Inflammatory macrophage treated with lipopolysaccharide for 1 hour (primary cell): ENCODE measurements around the gene S100Z.
"Not testable (repeated sequence)": the region's sequence is repeated elsewhere in the genome, so short reads cannot be mapped to it uniquely, and the experiment has no call there.

Experiments used
- DNase-seq, 2 donors: peaks; one replicate each; pipeline ENCODE4 v3.0.0-alpha.2; 2020 to 2022

S100Z gene

DNA sequence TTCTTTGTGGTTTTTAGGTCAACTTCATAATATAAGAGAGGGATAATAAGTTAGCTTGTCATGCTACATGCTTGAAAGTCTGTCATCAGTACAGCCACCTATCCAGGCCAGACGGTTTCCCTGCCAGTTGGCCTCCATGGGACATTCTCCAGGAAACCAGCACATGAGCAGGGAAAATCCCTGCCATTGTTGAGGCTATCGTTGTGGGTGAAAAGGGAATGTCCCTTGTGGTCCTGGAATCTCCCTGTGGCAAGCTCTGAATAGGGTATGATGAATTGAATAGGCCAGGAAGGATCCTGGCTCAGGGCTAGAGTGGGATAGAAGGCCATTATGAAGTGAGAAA is 18.7 kb upstream of the S100Z start:
- peak; percentile 42 to 81 for DNase-seq

DNA sequence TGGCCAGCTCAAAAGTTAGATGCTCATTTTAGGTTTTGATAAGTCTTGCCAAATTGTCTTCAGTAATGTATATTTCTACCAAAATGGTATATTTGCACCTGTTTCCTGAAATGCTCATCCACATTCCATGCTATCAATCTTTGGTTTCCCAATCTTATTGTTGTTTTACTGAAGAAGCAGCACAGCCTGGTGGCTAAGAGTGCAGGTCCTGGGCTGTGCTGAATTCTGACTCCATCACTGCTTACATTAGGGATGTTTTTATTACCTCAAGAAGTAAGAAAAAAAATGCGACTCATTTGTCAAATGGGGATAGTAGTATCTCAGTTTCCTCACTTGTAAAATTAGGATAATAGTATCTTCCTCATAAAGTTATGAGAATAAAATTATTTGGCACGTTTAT is 13.6 kb upstream of the S100Z start:
- DNase-seq, result no peak

DNA sequence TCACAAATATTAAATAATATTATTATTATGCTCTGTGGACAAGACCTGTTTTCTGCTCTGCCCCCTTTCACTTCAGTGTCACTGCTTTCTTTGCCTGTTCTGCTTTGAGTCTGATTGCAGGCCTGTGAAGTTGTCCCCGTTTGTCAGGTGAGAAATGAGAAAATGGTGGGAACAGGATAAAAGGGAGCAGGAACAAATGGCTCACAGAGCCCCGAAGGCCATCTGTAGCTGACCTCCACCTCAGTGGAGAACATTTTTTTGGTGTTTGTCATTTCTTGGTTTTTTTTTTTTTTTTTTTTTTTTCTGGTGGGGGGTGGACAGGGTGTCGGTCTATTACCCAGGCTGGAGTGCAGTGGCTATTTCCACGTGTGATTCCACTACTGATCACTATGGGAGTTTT is 13.2 kb upstream of the S100Z start:
- DNase-seq, result no peak

DNA sequence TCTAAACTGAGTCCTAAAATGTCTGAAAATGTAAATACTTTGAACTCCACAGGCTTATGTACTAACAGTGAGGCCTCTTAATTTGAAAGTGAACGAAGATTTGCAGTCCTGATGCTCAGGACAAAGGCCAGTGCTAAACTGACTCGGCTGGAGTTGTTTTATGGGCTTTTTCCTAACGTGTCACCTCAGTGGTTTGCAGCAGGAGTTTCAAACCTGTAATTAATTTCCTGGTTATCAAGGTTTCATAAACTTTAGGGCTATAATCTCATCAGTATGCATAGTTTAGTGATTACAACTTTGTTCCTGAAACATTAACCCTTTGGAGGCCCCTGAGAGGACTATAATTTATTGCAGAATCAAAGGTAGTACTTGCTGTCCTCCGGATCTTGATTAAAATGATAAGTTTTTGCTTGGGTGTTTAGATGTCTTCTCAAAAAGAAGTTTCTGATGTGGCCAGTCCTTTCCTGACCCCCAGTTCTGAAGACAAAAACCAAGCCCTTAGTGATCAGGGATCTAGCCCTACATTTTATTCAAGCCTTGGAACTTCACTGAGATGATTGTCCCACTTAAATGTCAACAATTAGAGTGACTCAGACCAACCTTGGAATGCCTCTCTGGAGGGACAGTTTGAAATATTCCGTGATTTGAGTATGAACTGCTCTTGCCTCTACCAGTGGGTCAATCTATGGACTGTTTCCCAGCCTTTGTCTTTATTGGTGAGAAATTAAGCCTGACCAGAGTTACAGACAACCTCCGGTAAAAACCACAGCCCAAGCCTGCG is 11.1 kb upstream of the S100Z start:
- no peak for DNase-seq

DNA sequence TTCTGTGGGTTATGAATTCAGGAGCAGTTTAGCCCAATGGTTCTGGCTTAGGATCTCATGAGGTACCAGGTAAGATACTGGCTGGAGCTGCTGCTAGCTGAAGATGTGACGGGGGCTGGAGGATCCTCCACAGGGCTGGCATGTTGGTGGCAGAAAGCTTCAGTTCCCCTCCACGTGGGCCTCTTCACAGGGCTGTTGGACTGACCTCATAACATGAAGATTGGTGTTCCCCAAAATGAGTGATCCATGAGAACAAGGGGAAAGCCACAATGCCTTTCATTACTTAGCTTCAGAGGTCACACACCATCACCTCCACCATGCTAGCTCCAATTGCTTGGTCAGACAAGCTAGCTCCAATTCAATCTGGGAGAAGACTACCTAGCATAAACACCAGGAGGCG is 8.5 kb upstream of the S100Z start:
- DNase-seq, result peak in 1 of 2 donors; percentile 64

DNA sequence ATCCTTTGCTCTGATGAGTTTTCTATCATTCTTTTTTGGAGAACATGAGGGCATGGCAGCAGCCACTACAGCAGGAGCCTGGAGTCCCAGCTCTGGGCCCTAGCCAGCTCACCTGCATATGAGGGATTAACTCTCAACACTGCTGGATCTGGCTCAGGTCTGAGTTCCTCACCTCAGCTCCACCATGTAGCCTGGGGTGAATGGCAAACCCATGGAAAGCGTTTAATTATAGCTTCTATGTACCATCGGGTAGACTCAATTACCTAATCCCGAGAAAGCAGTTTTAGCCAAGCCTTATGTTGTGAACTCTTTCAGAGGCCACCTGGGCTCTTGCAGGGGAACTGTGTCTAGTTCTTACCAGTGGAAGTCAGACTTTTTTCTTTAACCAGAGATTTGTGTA is 3.9 kb upstream of the S100Z start:
- no peak for DNase-seq

DNA sequence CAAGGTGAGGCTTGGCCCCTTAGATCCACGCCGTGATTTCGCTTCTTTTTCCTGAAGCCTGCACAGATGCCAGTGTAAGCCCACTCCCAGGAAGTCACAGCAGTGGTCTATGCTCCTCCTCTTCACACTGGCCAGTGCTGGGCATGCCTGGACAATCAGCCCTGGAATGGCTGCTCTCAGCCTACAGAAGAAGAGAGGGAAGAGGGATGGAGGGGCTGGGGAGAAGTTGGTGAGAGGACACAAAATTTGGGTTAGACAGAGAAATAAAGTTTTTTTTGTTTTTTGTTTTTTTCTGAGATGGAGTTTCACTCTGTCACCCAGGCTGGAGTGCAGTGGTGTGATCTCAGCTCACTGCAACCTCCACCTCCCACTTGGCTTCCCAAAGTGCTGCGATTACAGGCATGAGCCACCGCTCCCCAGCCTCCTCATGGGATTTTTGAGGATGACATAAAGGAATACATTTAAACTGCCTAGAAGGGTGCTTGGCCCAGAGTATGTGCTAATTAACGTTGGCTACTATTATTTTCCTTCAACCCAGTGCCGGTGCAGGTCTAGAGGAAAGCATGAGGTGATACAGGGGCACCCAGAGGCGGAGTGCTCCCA is 830 bp downstream of the S100Z start:
- DNase-seq, result peak; percentile 40 to 85

DNA sequence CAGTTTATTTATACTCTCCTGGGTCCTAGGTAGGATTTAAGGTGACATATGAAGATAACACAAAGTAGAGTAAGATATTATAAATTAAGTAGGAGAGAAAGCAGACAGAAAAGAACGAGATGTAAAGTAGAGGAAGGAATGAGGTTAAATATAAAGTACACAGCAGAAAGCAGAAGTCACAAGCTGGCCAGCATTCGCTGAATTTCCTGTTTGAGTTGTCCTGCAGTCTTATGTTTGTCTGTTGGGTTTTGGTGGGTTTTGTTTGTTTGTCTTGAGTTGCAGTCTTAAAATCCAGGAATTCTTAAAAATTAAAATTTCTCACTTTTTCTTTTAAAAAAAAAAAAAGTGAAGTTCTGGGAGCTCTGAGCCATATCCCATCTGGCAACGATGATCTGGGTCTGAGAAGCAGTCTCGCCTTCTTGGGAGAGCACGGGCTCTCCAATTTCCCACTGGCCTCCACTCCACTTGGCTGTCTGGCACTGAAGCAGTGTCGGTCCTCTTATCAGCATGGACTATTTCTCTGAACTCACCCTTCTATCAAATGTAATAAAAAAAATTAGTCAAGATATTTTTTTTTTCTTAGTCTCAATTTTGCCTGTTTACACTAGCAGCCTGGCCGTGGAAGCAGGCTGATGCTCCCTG is 2.0 kb downstream of the S100Z start:
- DNase-seq, result peak; percentile 22 to 36

DNA sequence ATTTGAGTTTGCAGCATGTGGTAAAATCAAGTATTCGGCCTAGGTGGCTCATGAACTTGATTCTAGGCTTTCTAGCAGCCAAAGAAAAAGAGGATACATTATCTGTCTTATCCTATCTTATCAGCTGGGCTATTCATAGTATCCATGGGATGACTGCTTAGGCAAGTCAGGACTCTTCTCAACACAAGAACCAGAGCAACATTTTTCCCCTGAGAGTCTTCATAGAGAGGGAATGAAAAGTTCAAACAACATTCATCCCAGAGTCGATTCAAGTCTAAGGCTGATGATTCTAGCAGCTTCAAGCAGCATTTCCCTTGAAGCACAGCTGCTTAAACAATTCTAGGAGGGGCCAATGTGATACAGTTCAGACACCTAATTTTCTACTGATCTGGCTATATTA is 3.0 kb downstream of the S100Z start:
- DNase-seq, result no peak

DNA sequence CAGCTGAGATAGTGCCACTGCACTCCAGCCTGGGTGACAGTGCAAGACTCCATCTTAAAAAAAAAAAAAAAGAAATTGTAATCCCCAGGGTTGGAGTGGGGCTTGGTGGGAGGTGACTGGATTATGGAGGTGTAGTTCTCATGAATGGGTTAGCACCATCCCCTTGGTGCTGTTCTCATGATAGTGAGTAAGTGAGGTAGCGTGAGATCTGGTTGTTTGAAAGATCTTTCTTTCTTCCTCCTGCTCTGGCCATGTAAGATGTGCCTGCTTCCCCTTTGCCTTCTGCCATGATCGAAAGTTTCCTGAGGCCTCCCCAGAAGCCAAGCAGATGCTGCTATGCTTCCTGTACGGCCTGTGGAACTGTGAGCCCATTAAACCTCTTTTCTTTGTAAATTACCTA is 3.9 kb downstream of the S100Z start:
- DNase-seq, result peak in 1 of 2 donors; percentile 28

DNA sequence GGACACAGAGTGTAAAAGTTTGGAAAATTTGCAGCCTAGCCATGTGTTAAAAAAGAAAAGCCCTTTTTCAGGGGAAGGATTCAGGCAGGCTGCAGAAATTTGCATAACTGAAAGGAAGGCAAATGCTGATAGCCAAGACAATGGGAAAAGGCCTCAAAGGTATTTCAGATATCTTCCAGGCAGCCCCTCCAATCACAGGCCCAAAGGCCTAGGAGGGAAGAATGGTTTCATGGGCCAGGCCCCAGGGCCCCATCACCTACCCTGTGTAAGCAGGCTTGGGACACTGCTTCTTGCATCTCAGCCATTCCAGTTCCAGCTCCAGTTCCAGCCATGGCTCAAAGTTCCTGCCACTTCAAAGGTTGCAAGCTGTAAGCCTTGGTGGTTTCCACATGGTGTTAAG is 4.8 kb downstream of the S100Z start:
- DNase-seq, result no peak

DNA sequence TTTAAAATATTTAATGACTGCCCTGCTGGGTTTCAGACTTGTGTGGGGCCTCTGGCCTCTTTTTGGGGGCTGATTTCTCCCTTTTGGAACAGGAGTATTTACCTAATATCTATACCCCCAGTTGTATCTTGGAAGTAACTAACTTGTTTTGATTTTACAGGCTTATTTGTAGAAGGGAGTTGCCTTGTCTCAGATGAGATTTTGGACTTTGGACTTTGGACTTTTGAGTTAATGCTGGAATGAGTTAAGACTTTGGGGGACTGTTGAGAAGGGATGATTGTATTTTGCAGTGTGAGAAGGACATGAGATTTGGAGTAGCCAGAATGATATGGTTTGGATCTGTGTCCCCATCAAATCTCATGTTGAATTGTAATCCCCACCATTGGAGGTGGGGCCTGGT is 5.7 kb downstream of the S100Z start:
- not testable (repeated sequence) for DNase-seq

DNA sequence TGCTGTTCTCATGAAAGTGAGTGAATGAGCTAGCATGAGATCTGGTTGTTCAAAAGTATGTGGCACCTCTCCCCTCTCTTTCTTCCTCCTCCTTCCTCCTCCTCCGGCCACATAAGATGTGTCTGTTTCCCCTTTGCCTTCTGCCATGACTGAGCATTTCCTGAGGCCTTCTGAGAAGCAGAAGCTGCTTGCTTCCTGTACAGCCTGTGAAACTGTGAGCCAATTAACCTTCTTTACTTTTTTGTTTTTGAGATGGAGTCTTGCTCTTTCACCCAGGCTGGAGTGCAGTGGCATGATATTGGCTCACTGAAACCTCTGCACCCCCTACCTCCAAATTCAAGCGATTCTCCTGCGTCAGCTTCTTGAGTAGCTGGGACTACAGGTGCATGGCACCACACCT is 6.1 kb downstream of the S100Z start:
- DNase-seq, result peak; percentile 63 to 69

DNA sequence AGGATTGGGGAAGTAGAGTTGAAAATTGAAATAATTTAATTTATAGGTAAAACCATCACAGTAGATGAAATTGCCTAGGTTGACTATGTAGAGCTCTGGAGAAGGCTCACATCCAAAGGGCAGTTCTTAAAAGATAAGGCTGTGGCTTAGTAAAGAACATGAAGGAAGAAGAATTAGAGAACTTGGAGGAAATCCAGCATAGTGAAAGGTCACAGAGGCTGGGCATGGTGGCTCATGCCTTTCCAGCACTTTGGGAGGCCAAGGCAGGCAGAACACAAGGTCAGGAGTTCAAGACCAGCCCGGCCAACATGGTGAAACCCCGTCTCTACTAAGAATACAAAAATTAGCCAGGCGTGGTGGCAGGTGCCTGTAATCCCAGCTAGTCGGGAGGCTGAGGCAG is 7.0 kb downstream of the S100Z start:
- DNase-seq, result not testable (repeated sequence)

DNA sequence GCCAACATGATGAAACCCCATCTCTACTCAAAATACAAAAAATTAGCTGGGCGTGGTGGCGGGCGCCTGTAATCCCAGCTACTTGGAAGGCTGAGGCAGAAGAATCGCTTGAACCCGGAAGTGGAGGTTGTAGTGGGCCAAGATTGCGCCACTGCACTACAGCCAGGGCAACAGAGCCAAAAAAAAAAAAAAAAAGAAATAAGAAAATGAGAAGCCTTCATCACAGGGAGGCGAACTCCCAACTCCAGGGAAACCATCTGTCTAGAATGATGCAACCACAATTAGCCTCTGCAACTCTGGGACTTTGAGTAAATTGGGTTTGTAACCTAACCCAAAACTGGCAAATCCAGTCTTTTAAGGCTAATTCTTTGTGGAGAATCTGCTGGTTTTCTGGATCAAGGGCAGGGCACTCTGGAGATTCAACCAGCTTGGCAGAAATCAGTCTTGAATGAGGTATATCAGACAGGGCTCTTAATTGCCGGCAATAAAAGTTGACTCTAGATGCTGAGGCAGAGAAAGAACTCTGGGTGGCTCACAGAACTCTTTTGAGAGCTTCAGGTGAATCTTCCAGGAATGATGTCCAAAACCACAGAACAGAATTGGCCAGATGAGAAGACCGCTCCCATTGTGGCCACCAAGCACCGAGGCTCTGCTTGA is 9.9 kb downstream of the S100Z start:
- peak; percentile 35 to 42 for DNase-seq

DNA sequence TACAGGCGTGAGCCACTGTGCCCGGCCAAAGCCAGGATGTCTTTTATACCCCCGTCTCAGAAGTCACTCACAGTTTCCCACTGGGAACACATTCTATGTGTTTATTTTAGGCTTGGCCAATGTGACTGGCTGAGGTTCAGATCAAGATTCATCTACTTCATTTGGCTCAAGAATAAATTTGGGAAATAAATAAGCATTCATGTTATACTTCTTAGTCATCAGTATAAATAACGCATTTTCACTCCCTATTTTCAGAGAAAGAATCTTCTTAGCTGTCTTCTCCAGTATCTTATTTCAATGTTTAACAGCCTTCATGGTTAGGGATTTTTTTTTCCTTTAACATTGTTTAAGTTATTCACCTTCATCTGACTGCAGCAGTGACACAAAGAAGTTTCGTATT is 11.8 kb downstream of the S100Z start:
- no peak for DNase-seq

DNA sequence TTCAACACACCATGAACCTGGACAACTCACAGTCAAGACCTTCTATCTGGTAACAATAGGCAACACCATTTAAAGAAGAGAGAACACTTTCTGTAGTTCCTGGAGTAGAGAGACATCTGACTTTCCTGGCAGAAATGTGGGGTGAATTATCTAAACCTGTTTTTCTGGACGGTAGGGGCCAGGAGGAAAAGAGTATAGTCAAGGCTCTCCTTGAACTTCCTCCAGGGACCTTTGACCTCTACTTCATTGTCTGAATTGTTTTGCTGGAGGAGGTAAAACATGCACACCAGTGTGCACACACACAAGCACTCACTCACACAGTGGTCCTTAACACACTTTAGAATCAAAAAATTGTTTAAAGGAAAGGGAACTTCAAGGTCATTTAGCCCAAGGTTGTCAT is 13.2 kb downstream of the S100Z start:
- DNase-seq, result no peak

DNA sequence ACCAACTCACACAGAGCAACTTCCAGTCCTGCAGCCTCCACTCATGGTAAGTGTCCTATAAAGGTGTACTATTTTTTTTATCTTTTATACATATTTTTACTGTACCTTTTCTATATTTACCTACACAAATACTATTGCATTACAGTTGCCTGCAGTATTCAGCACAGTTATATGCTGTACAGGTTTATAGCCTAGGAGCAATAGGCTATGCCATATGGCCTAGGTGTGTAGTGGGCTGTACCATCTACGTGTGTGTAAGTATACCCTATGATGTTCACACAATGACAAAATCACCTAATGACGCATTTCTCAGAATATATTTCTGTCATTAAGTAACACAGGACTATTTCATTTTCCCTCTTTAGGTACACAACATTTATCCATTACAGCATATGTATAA is 16.7 kb downstream of the S100Z start:
- no peak for DNase-seq

DNA sequence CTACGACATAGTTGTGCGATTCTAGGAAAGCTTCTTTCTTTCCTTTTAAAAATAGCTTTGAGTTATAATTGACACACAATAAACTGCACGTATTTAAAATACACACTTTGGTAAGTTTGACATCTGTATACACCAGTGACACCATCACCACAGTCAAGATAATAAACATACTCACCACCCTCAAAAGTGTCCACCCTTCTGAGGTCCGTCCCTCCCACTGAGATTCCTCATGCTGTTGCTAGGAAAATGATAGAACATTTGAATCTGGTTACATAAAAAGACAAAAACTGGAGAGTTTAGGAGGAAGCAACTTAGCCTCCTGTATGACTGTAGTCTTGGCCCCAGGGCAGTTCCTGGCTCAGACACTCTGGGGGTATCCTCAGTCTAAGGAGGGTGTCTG is 17.2 kb downstream of the S100Z start:
- DNase-seq, result no peak

DNA sequence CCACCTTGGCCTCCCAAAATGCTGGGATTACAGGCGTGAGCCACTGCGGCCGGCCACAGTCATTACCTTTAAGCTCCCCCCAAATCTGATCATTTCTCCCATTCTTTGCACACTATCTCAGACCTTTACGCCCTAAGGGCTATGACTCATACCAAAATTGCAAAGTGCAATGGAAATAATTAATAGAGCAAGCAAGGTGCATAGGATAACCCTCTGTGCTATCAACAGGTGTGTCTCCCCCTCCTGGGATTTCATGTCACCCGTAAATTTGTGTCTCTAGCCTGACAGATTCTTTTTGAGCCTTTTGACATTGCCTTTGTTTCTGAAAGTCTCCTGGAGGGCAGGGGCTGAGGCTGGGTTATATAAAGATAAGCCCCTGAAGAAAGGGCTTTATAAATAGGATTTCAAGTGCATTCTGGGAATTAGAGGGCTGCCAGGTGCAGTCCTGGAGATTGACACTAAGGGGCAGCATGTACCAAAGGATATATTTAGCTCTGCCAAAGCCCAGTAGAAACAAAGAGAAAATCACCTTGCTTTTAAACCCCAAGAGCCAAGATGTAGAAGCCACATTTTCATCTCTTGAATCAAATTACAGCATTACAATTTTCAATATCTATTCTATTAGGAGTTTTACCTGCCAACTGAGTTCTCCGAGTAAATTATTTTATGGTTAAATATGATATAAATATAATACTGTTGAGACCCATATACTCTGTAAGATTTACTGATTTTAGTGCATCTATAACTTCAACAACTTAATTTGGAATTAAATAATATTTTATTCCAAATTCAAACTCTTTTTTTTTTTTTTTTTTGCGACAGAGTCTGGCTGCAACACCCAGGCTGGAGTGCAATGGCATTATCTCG is 18.2 kb downstream of the S100Z start:
- peak; percentile 44 to 89 for DNase-seq

DNA sequence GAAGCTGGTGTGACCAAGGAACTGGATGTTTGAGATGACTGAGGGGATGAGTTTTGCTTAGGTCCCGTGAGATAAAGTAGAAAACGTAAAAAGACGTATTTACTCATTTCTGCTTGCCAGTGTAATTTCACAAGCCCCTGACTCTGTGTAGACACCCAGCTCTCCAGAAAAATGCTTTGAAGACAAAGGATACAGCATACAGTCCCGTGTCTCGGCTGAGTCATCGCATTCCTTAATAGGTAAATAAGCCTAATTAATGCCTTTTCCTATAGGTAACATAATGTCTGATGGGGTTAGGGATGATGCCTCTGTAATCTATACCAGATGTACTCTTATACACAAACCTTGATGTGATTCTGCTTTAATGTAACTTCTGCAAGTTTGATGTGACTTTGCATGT is 20.2 kb downstream of the S100Z start:
- DNase-seq, result no peak

DNA sequence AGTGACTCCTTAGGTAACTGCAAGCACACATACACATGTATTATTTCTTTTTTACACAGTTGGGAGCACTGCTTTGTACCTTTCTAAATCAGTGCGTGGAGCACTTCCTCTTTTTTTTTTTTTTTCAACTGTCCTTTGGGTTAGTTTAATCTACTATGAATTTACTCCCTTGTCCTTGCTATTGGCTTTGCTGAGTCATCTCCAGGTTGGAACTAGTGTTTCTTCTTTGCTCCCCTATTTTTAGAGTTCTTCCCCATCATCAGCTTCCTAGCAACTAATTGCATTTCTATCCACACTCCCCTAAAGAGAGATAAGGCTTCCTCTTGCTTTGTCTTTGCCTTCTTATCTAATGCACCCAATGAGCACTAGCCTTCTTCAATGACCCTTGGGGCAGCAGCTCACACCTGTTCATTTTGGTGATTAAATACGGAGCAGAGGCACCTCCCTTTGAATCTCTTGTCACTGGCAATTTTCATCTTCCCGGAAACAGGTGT is 24.3 kb downstream of the S100Z start:
- DNase-seq, result no peak
